Activated B cell treated with CpG ODN at 0.5 μM for 24 hours (primary cell): ENCODE data around the gene POLR1B. TPM values are rescaled to one million over a fixed set of nuclear protein-coding genes. Genes with fewer than 3 reads are reported as not detected.
A peak's percentile ranks its signal among the peaks of the same experiment; 100 is the strongest.

Source experiments
- ATAC-seq: fragments of 200-7000 bp; cut with Tn5 transposase; one replicate; pipeline ENCODE4 v1.10.0; 2021; ENCODE audit warnings: low read depth, mild to moderate bottlenecking, moderate library complexity
- CTCF ChIA-PET: fragments of 350-600 bp; sonication (Branson Sonifier 250); formaldehyde crosslinking; loops from one replicate; lab custom pipeline; 2021; ENCODE audit warnings: antibody characterized with exemption; lab: Charles Lee
- POLR2A ChIA-PET: fragments of 350-600 bp; sonication (Branson Sonifier 250); formaldehyde crosslinking; loops from one replicate; lab custom pipeline; 2021; ENCODE audit warnings: antibody characterized with exemption; lab: Charles Lee
- DNase-seq: peaks from one replicate; pipeline ENCODE4 v3.0.0; 2022
- H3K27ac Mint-ChIP-seq: one replicate; pipeline ENCODE4 v1.8.0; 2020; ENCODE audit warnings: mixed read lengths
- H3K27me3 Mint-ChIP-seq: one replicate; pipeline ENCODE4 v1.8.0; 2021; ENCODE audit warnings: mixed read lengths
- H3K36me3 Mint-ChIP-seq: one replicate; pipeline ENCODE4 v1.8.0; 2021; ENCODE audit warnings: low read depth, mixed read lengths
- H3K4me1 Mint-ChIP-seq: one replicate; pipeline ENCODE4 v1.8.0; 2021; ENCODE audit warnings: mixed read lengths
- H3K4me3 Mint-ChIP-seq: one replicate; pipeline ENCODE4 v1.8.0; 2020; ENCODE audit warnings: mild to moderate bottlenecking, mixed read lengths
- H3K9me3 Mint-ChIP-seq: one replicate; pipeline ENCODE4 v1.8.0; 2020; ENCODE audit warnings: mixed read lengths
- intact Hi-C: fragments of 100-400 bp; cut with micrococcal nuclease; formaldehyde crosslinking; loops from one replicate; pipeline ENCODE4 v1.15.1; 2024
- total RNA-seq: library from RNA; stranded (reverse); gene quantifications from 2 replicates; pipeline ENCODE4 v1.2.3, GENCODE V29; 2022
- TF ChIP-seq, protein P1 (sequence below): fragments of 200-600 bp; IDR thresholded peaks from one replicate; pipeline ENCODE4 v1.8.0; 2022; ENCODE audit warnings: antibody characterized with exemption, mild to moderate bottlenecking

POLR1B gene
- total RNA-seq, 1 donor from 2014 or later = 48.8 TPM

DNA sequence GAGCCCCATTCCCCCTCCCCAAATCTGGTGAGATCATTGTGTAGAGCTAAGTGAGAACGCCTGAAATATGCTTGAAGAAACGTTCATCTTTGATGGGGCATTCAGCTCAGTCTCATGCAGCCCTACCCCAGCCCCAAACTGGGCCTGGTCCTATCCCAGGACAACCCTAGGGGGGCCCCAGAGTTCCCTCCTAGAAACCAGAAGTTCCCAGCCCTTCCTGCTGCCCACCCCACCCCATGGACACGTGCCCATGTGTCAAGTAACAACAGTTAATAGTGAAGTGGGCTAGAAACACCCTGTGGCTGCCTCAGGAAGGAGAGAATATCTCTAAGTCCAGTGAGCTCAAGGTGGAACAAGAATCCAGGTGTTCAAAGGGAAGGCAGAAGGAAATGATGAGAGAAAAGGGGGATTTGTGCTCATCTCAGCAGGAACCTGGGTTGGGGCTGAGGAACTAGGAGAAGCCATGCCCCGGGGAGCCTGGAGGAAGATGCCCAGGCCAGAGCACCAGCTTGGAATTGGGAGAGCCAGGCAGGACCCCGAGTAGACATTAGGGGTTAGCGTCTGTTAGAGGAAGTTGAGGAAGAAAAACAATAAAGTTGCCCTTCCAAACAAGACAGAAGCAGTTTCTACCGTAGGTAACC lies 83.3 kb downstream of the POLR1B start:
- TF ChIP-seq, protein P1, sequence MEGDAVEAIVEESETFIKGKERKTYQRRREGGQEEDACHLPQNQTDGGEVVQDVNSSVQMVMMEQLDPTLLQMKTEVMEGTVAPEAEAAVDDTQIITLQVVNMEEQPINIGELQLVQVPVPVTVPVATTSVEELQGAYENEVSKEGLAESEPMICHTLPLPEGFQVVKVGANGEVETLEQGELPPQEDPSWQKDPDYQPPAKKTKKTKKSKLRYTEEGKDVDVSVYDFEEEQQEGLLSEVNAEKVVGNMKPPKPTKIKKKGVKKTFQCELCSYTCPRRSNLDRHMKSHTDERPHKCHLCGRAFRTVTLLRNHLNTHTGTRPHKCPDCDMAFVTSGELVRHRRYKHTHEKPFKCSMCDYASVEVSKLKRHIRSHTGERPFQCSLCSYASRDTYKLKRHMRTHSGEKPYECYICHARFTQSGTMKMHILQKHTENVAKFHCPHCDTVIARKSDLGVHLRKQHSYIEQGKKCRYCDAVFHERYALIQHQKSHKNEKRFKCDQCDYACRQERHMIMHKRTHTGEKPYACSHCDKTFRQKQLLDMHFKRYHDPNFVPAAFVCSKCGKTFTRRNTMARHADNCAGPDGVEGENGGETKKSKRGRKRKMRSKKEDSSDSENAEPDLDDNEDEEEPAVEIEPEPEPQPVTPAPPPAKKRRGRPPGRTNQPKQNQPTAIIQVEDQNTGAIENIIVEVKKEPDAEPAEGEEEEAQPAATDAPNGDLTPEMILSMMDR = no peak
- intact Hi-C loops = loop anchor here (1.0 to 5.0 kb wide), 8 partner anchors 20 to 332 kb away; partner anchors contain the start of gene SLC20A1

DNA sequence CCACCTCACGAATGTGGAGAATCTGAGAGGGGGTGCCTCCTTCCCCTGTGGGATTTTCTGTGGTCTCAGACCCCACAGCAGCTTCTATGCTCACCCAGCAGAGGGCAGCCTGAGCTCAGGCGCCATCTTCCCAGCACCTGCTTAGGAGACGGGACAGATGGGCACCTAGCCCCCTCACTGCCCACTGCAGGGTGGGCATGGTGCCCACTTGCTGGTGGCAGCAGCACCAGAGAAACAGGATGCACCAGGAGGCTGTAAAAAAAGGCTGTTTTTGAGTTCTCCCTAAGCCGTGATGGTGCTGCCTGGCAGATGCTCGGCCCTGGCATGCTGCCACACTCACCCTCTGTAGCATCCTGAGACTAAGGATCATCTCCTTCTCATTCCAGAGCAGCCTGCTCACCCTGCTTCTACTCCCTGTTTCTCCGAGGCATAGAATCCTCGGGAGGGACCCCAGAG lies 84.4 kb downstream of the POLR1B start:
- ChIA-PET POLR2A (interaction anchor here (0.6 to 3.2 kb wide), 7 partner anchors 9 to 99 kb away, joined by 3 to 38 read pairs (median 5); partner anchors contain the start of genes CHCHD5 and SLC20A1), CTCF (interaction anchor here (0.8 to 10.8 kb wide), 15 partner anchors 20 to 315 kb away, joined by 3 to 316 read pairs (median 6); partner anchors contain the start of gene SLC20A1)
- peak overlapping the region; percentile 44 for H3K4me3 Mint-ChIP-seq
- H3K9me3 Mint-ChIP-seq = no peaks in the 10 kb centered on the region
- intact Hi-C loops = loop anchor here (1.0 to 5.0 kb wide), 8 partner anchors 19 to 331 kb away; partner anchors contain the start of gene SLC20A1
- H3K27me3 Mint-ChIP-seq = no peaks in the 10 kb centered on the region
- no peak overlapping the region for H3K27ac Mint-ChIP-seq
- TF ChIP-seq, protein P1 = peak; percentile 25
- ATAC-seq (peak; percentile 85), DNase-seq (peak; percentile 55)
- peaks cover 30% of the 10 kb centered on the region for H3K4me1 Mint-ChIP-seq
- no peaks in the 10 kb centered on the region for H3K36me3 Mint-ChIP-seq

More for the DNA sequence above, 83.3 kb downstream of the POLR1B start:
- Mint-ChIP-seq H3K36me3 (no peaks in the 10 kb centered on the region), H3K9me3 (no peaks in the 10 kb centered on the region), H3K27me3 (no peaks in the 10 kb centered on the region), H3K27ac (no peak overlapping the region), H3K4me3 (no peak overlapping the region), H3K4me1 (peaks cover 20% of the 10 kb centered on the region)
- ChIA-PET CTCF (interaction anchor here (0.8 to 10.8 kb wide), 12 partner anchors 11 to 260 kb away, joined by 3 to 316 read pairs (median 5); no protein-coding TSS in a partner anchor), POLR2A (interaction anchor here (1.2 to 3.2 kb wide), 4 partner anchors 20 to 100 kb away, joined by 5 to 38 read pairs (median 8); partner anchors contain the start of genes CHCHD5 and SLC20A1)
- DNase-seq = no peak
- no peak for ATAC-seq

Other genes starting within 250 kb of the POLR1B start
- gene RGPD8, start 108.8 kb upstream of the POLR1B start, total RNA-seq = 16.4 and 26.6 TPM in 2 replicates
- gene TTL, start 60.3 kb upstream of the POLR1B start, total RNA-seq = 16.0 and 20.8 TPM in 2 replicates
- 26.0 and 28.4 TPM in 2 replicates for gene CHCHD5, start 42.1 kb downstream of the POLR1B start, total RNA-seq
- 46.9 and 54.6 TPM in 2 replicates for gene SLC20A1, start 103.5 kb downstream of the POLR1B start, total RNA-seq
- 1.4 and 2.1 TPM in 2 replicates for gene NT5DC4, start 178.6 kb downstream of the POLR1B start, total RNA-seq
- 1.2 TPM in 2 replicates for gene CKAP2L, start 222.1 kb downstream of the POLR1B start, total RNA-seq
- gene IL1A, start 242.0 kb downstream of the POLR1B start, total RNA-seq = 1.4 and 1.9 TPM in 2 replicates